GM23338 (cell line): ENCODE results near the gene AGFG2. TPM values are rescaled to one million over a fixed set of nuclear protein-coding genes. Genes with fewer than 3 reads are reported as not detected.

Source experiments
- ATAC-seq: fragments of 200-7000 bp; cut with Tn5 transposase; 3 replicates; pipeline ENCODE4 v1.9.1; 2020
- DNase-seq: peaks from one replicate; pipeline ENCODE4 v3.0.0-alpha.2; 2015; ENCODE audit warnings: low spot score
- H2AFZ ChIP-seq: fragments of 200-600 bp; sonication (generic); 2 replicates; pipeline ENCODE4 v1.8.0; 2016; ENCODE audit warnings: antibody characterized with exemption, mild to moderate bottlenecking, moderate library complexity
- H3F3A ChIP-seq: fragments of 200-600 bp; sonication (generic); replicated peaks from 2 replicates; pipeline ENCODE4 v1.8.0; 2017; ENCODE audit warnings: antibody characterized with exemption, mixed run types, low read depth
- H3K27ac ChIP-seq: fragments of 200-600 bp; sonication (generic); 2 replicates; pipeline ENCODE4 v1.6.1; 2016; ENCODE audit warnings: low read depth
- H3K27me3 ChIP-seq: fragments of 200-600 bp; sonication (generic); 2 replicates; pipeline ENCODE4 v1.8.0; 2016; ENCODE audit warnings: mild to moderate bottlenecking, mixed run types, moderate library complexity; ENCODE audit not compliant: insufficient read depth
- H3K36me3 ChIP-seq: fragments of 200-600 bp; sonication (generic); 2 replicates; pipeline ENCODE4 v1.8.0; 2016; ENCODE audit warnings: mild to moderate bottlenecking; ENCODE audit not compliant: insufficient read depth
- H3K4me1 ChIP-seq: fragments of 200-600 bp; sonication (generic); 2 replicates; pipeline ENCODE4 v1.8.0; 2016; ENCODE audit warnings: mild to moderate bottlenecking, moderate library complexity; ENCODE audit not compliant: insufficient read depth
- H3K4me2 ChIP-seq: fragments of 200-600 bp; sonication (generic); 2 replicates; pipeline ENCODE4 v1.7.1; 2017; ENCODE audit warnings: mixed run types
- H3K4me3 ChIP-seq: fragments of 200-600 bp; sonication (generic); 2 replicates; pipeline ENCODE4 v1.6.1; 2016; ENCODE audit warnings: mixed run types
- H3K79me2 ChIP-seq: fragments of 200-600 bp; sonication (generic); replicated peaks from 2 replicates; pipeline ENCODE4 v1.8.0; 2017; ENCODE audit warnings: mild to moderate bottlenecking; ENCODE audit not compliant: insufficient read depth
- H3K9me2 ChIP-seq: fragments of 200-600 bp; sonication (generic); 2 replicates; pipeline ENCODE4 v1.8.0; 2017; ENCODE audit not compliant: insufficient read depth
- H4K20me1 ChIP-seq: fragments of 200-600 bp; sonication (generic); replicated peaks from 2 replicates; pipeline ENCODE4 v1.8.0; 2017; ENCODE audit warnings: mild to moderate bottlenecking; ENCODE audit not compliant: insufficient read depth
- H3K27ac Mint-ChIP-seq: 2 replicates; pipeline ENCODE4 v1.8.0; 2020; ENCODE audit warnings: inconsistent platforms, mild to moderate bottlenecking, moderate library complexity, mixed read lengths
- H3K27me3 Mint-ChIP-seq: 3 replicates; pipeline ENCODE4 v1.8.0; 2022; ENCODE audit warnings: low read depth, mild to moderate bottlenecking, moderate library complexity, mixed read lengths, inconsistent platforms; ENCODE audit not compliant: insufficient read depth, poor library complexity
- H3K36me3 Mint-ChIP-seq: 3 replicates; pipeline ENCODE4 v1.8.0; 2021; ENCODE audit warnings: low read depth, mild to moderate bottlenecking, inconsistent platforms, moderate library complexity, mixed read lengths
- H3K4me1 Mint-ChIP-seq: 3 replicates; pipeline ENCODE4 v1.8.0; 2020; ENCODE audit warnings: mild to moderate bottlenecking, inconsistent platforms, mixed read lengths
- H3K4me3 Mint-ChIP-seq: 3 replicates; pipeline ENCODE4 v1.8.0; 2021; ENCODE audit warnings: moderate library complexity, mild to moderate bottlenecking, inconsistent platforms, mixed read lengths
- H3K9me3 Mint-ChIP-seq: 3 replicates; pipeline ENCODE4 v1.8.0; 2020; ENCODE audit warnings: moderate library complexity, mild to moderate bottlenecking, inconsistent platforms, mixed read lengths
- CREB1 ChIP-seq: fragments of 250-450 bp; sonication (Bioruptor Pico); IDR thresholded peaks from 2 replicates; pipeline ENCODE4 v1.5.0; 2020; ENCODE audit warnings: low read depth, mild to moderate bottlenecking, moderate library complexity
- CTCF ChIP-seq, 2 experiments: fragments of 200-600 bp in 1 of 2; sonication (generic) in 1 of 2; conservative IDR thresholded peaks; 2 replicates each; pipeline versions ENCODE4 v1.5.1 to v1.6.1; 2016 to 2017; ENCODE audit warnings: antibody characterized with exemption in 2 of 2, low read depth in 2 of 2, mild to moderate bottlenecking in 2 of 2, moderate library complexity in 1 of 2
- ETS1 ChIP-seq: IDR thresholded peaks from 2 replicates; pipeline ENCODE4 v1.6.1; 2016; ENCODE audit warnings: antibody characterized with exemption
- EZH2phosphoT487 ChIP-seq: fragments of 200-600 bp; sonication (generic); IDR thresholded peaks from one replicate; pipeline ENCODE4 v1.8.1; 2018; ENCODE audit warnings: antibody characterized with exemption; ENCODE audit not compliant: unreplicated experiment
- POLR2AphosphoS5 ChIP-seq: IDR thresholded peaks from 2 replicates; pipeline ENCODE4 v1.6.1; 2016; ENCODE audit warnings: antibody characterized with exemption, low read depth
- polyA plus RNA-seq: library from polyadenylated mRNA; unstranded; fragments of >200 nt; fragmentation: Nextera tagmentation; extraction: Ambion mirVana; gene quantifications from 2 replicates; pipeline ENCODE4 v1.2.1, GENCODE V29; 2016
- total RNA-seq: library from RNA; depleted of rRNA; stranded (reverse); fragments of >200 nt; shearing (Covaris generic); gene quantifications from 2 replicates; pipeline ENCODE4 v1.2.3, GENCODE V29; 2014

The AGFG2 gene
- total and polyA plus RNA-seq, 2 experiments from 2014 or later, result 2.3 to 8.9 TPM

GRCh38 chr7:100609958-100610357 lies 71.0 kb downstream of the AGFG2 start:
- no peak overlapping the region for H3K27ac ChIP-seq
- no peak overlapping the region for H3K4me3 ChIP-seq
- no peaks in the 10 kb centered on the region for H3K9me3 Mint-ChIP-seq
- H3K4me2 ChIP-seq, result no peak overlapping the region
- peaks cover 13% of the 10 kb centered on the region for H3K27me3 ChIP-seq
- H4K20me1 ChIP-seq, result no peaks in the 10 kb centered on the region
- H3F3A ChIP-seq, result peaks cover 5% of the 10 kb centered on the region; the same call in 1 of the 2 replicates
- peaks cover 32% of the 10 kb centered on the region for H3K27me3 Mint-ChIP-seq
- DNase-seq (no peak), ATAC-seq (no peak)
- H3K4me1 Mint-ChIP-seq, result peaks cover 6% of the 10 kb centered on the region; the same call in 2 of the 3 replicates
- no peaks in the 10 kb centered on the region for H3K9me2 ChIP-seq
- H3K36me3 Mint-ChIP-seq, result peaks cover 14% of the 10 kb centered on the region
- H2AFZ ChIP-seq, result no peak overlapping the region
- no peaks in the 10 kb centered on the region for H3K79me2 ChIP-seq
- H3K36me3 ChIP-seq, result peaks cover 3% of the 10 kb centered on the region; the same call in 1 of the 2 replicates
- no peak overlapping the region; the same call in 2 of the 3 replicates for H3K4me3 Mint-ChIP-seq
- no peak for TF ChIP-seq ETS1
- peaks cover 10% of the 10 kb centered on the region for H3K4me1 ChIP-seq
- H3K27ac Mint-ChIP-seq, result no peak overlapping the region

- Histone ChIP-seq H3K4me2 (peak within 1 kb of the TSS; percentile 100), H2AFZ (peak within 1 kb of the TSS; percentile 56; the same call in 1 of the 2 replicates), H3K27me3 (no peaks in the 10 kb centered on the region), H3F3A (peaks cover 5% of the 10 kb centered on the region; the same call in 1 of the 2 replicates), H4K20me1 (no peaks in the 10 kb centered on the region), H3K4me3 (peak within 1 kb of the TSS; percentile 52), H3K36me3 (peaks cover 3% of the 10 kb centered on the region; the same call in 1 of the 2 replicates), H3K79me2 (no peaks in the 10 kb centered on the region), H3K9me2 (no peaks in the 10 kb centered on the region), H3K27ac (peak within 1 kb of the TSS; percentile 76), H3K4me1 (peaks cover 3% of the 10 kb centered on the region; the same call in 1 of the 2 replicates)
- H3K27ac Mint-ChIP-seq, result peak within 1 kb of the TSS; percentile 100
- peak; percentile 100 for DNase-seq
- H3K36me3 Mint-ChIP-seq, result peaks cover 14% of the 10 kb centered on the region
- H3K4me3 Mint-ChIP-seq, result peak within 1 kb of the TSS; percentile 97
- H3K27me3 Mint-ChIP-seq, result peaks cover 21% of the 10 kb centered on the region
- no peaks in the 10 kb centered on the region; the same call in 1 of the 3 replicates for H3K4me1 Mint-ChIP-seq
- H3K9me3 Mint-ChIP-seq, result no peaks in the 10 kb centered on the region
- peak; percentile 90 for ATAC-seq
- no peak for TF ChIP-seq EZH2phosphoT487
- TF ChIP-seq POLR2AphosphoS5, result peak; percentile 50; the same call in 1 of the 2 replicates
- TF ChIP-seq CREB1 (CRISPR knock-in tag), result peak; percentile 91
Measured at GRCh38 chr7:100611983-100612729, 73.2 kb downstream of the AGFG2 start, which contains the start of gene MOSPD3. Gene MOSPD3, plus strand, starts transcription at chr7:100612540. Its CDS starts 252 bp downstream, at chr7:100612792.

GRCh38 chr7:100612730-100613390 lies 73.9 kb downstream of the AGFG2 start:
- H3K27me3 Mint-ChIP-seq, result peaks cover 15% of the 10 kb centered on the region
- DNase-seq (peak; percentile 47), ATAC-seq (peak; percentile 16)
- Histone ChIP-seq H3K4me2 (peak overlapping the region; percentile 100), H3K79me2 (no peaks in the 10 kb centered on the region), H3K36me3 (peaks cover 3% of the 10 kb centered on the region; the same call in 1 of the 2 replicates), H4K20me1 (no peaks in the 10 kb centered on the region), H3K4me3 (peak overlapping the region; percentile 52), H3F3A (peaks cover 5% of the 10 kb centered on the region; the same call in 1 of the 2 replicates), H3K27ac (no peak overlapping the region), H3K27me3 (no peaks in the 10 kb centered on the region), H3K4me1 (peaks cover 3% of the 10 kb centered on the region; the same call in 1 of the 2 replicates), H2AFZ (peak overlapping the region; percentile 56; the same call in 1 of the 2 replicates), H3K9me2 (no peaks in the 10 kb centered on the region)
- TF ChIP-seq CTCF (conservative IDR thresholded peaks at IDR 0.05; ENCODE audit: low read depth in 2 of 2) (peak; percentile 40 to 75), ETS1 (no peak), CREB1 (CRISPR knock-in tag) (no peak)
- peaks cover 8% of the 10 kb centered on the region for H3K36me3 Mint-ChIP-seq
- no peaks in the 10 kb centered on the region for H3K9me3 Mint-ChIP-seq
- H3K4me3 Mint-ChIP-seq, result peak overlapping the region; percentile 97
- no peaks in the 10 kb centered on the region; the same call in 1 of the 3 replicates for H3K4me1 Mint-ChIP-seq
- no peak overlapping the region for H3K27ac Mint-ChIP-seq
